ENCODE results near the gene MEN1. TPM values are rescaled to one million over a fixed set of nuclear protein-coding genes. Genes with fewer than 3 reads are reported as not detected.

Gene MEN1
- total RNA-seq, 1 experiment from 2014 or later, result 54.5 TPM

- no peaks in the 10 kb centered on the region for H3K27me3 ChIP-seq (ENCODE audit: control insufficient read depth, insufficient read depth, low read length)
- no peak for DNase-seq (ENCODE audit: low read depth, low spot score)
- peak overlapping the region; percentile 88 for H3K27ac ChIP-seq (ENCODE audit: low read length)
- BruUV-seq (replicated peaks), result no TSS peak
- H3K36me3 ChIP-seq (ENCODE audit: control insufficient read depth, insufficient read depth, low read length), result peaks cover 44% of the 10 kb centered on the region
- H3K9me3 ChIP-seq (ENCODE audit: control insufficient read depth, insufficient read depth, low read depth, low read length), result no peaks in the 10 kb centered on the region
- TF ChIP-seq REST (IDR thresholded peaks at IDR 0.05; ENCODE audit: insufficient read depth in 1 of 2, low read depth in 2 of 2, low read length in 1 of 2) (peak; percentile 76 to 82), SIN3A (IDR thresholded peaks at IDR 0.05; ENCODE audit: borderline replicate concordance, insufficient read depth, low read depth, low read length) (peak; percentile 65), TCF7L2 (IDR thresholded peaks at IDR 0.05; ENCODE audit: low read depth, low read length) (no peak; the same call in 1 of the 2 replicates)
- in situ Hi-C loops (cut with HindIII; ENCODE audit: low pct_unique_long_range_greater_than_20kb, low sequenced_read_pairs), result no loop called here
- peak overlapping the region; percentile 88 to 92 for H3K4me3 ChIP-seq (ENCODE audit: low read depth in 2 of 2, low read length in 2 of 2)
- intact Hi-C loops (cut with micrococcal nuclease; ENCODE audit: unreplicated experiment), result no loop called here
- peak; percentile 38 for ATAC-seq
- CTCF ChIA-PET, result interaction anchor here (0.7 kb wide), 1 partner anchor 76 kb away, joined by 4 read pairs; no protein-coding TSS in a partner anchor
- H3K4me1 ChIP-seq (ENCODE audit: control insufficient read depth, insufficient read depth, low read length), result peaks cover 16% of the 10 kb centered on the region
- POLR2A ChIA-PET, result interaction anchor here (0.6 kb wide), 1 partner anchor 382 kb away, joined by 3 read pairs; no protein-coding TSS in a partner anchor
These were observed 32.7 kb downstream of the MEN1 start for GRCh38 chr11:64777449-64778222.

- intact Hi-C loops (cut with micrococcal nuclease; ENCODE audit: unreplicated experiment), result no loop called here
- Histone ChIP-seq H3K4me1 (ENCODE audit: control insufficient read depth, insufficient read depth, low read length) (peaks cover 16% of the 10 kb centered on the region), H3K27ac (ENCODE audit: low read length) (peak overlapping the region; percentile 88), H3K9me3 (ENCODE audit: control insufficient read depth, insufficient read depth, low read depth, low read length) (no peaks in the 10 kb centered on the region), H3K27me3 (ENCODE audit: control insufficient read depth, insufficient read depth, low read length) (no peaks in the 10 kb centered on the region), H3K36me3 (ENCODE audit: control insufficient read depth, insufficient read depth, low read length) (peaks cover 51% of the 10 kb centered on the region), H3K4me3 (ENCODE audit: low read depth in 2 of 2, low read length in 2 of 2) (peak overlapping the region; percentile 88 to 92)
- in situ Hi-C loops (cut with HindIII; ENCODE audit: low pct_unique_long_range_greater_than_20kb, low sequenced_read_pairs), result no loop called here
- DNase-seq (ENCODE audit: low read depth, low spot score) (no peak), ATAC-seq (no peak)
- ChIA-PET POLR2A (no interaction called here), CTCF (interaction anchor here (0.7 kb wide), 1 partner anchor 77 kb away, joined by 4 read pairs; no protein-coding TSS in a partner anchor)
- no TSS peak for BruUV-seq (replicated peaks)
- TF ChIP-seq CTCF (IDR thresholded peaks at IDR 0.05) (no peak), POLR2AphosphoS5 (IDR thresholded peaks at IDR 0.05; ENCODE audit: low read depth, low read length) (no peak), REST (IDR thresholded peaks at IDR 0.05; ENCODE audit: insufficient read depth in 1 of 2, low read depth in 2 of 2, low read length in 1 of 2) (no peak), TCF7L2 (IDR thresholded peaks at IDR 0.05; ENCODE audit: low read depth, low read length) (no peak), SIN3A (IDR thresholded peaks at IDR 0.05; ENCODE audit: borderline replicate concordance, insufficient read depth, low read depth, low read length) (no peak)
These were observed 33.5 kb downstream of the MEN1 start for GRCh38 chr11:64776875-64777274.

All from Panc1 (cell line).